Measurements from ENCODE around the gene TRIM17. TPM values are rescaled to one million over a fixed set of nuclear protein-coding genes. Genes with fewer than 3 reads are reported as not detected.

TRIM17 gene
- polyA plus RNA-seq, 1 of the 3 experiments (the other 2 are of a cell fraction) = 1.6 TPM

DNA sequence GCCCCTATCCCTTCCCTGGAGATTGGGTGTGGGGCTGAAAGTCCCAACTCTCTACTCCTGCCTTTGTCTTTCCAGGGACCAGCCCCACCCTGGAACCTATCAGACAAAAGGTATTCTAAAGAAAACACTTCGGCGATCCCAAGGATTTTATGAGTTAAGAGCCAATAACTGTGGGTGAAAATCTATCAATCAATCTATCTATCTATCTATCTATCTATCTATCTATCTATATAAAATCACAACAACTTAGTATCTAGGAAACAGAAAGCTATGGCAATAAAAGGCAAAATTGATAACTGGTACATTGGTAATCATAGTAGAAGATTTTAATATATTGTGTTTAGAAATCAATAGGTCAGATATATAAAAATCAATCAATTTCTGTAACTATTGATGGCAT lies 32.9 kb downstream of the TRIM17 start:
- Histone ChIP-seq H2AFZ (ENCODE audit: low read depth) (no peak overlapping the region), H3K36me3 (replicated peaks in 1 of 2; ENCODE audit: control insufficient read depth in 1 of 2, insufficient read depth in 2 of 2, low read length in 1 of 2) (no peaks in the 10 kb centered on the region), H3K79me2 (ENCODE audit: insufficient read depth) (no peaks in the 10 kb centered on the region), H3K9me2 (no peaks in the 10 kb centered on the region), H3K9ac (no peak overlapping the region), H3K9me3 (no peaks in the 10 kb centered on the region), H3K4me2 (no peak overlapping the region), H3K27me3 (ENCODE audit: insufficient read depth) (no peaks in the 10 kb centered on the region), H4K20me1 (ENCODE audit: insufficient read depth) (no peaks in the 10 kb centered on the region), H3F3A (replicated peaks; ENCODE audit: insufficient read depth) (no peaks in the 10 kb centered on the region), H3K4me1 (ENCODE audit: control insufficient read depth in 1 of 2, insufficient read depth in 2 of 2, low read depth in 1 of 2, low read length in 1 of 2) (peaks cover 5 to 7% of the 10 kb centered on the region in 2 experiments; a peak in 2 of 4 replicates), H3K27ac (ENCODE audit: low read depth in 2 of 2, low read length in 1 of 2) (no peak overlapping the region), H3K4me3 (ENCODE audit: low read depth in 2 of 2, low read length in 1 of 2) (no peak overlapping the region)
- ChIA-PET POLR2A (no interaction called here), CTCF (no interaction called here)
- DNase-seq = no peak
- whole genome bisulfite sequencing (ENCODE audit: low lambda C conversion rate) = 82% methylated on average over 2 of the region's 2 CpGs
- no peak for TF ChIP-seq ELF1 (IDR thresholded peaks at IDR 0.05)
- no peak for TF ChIP-seq JUND (IDR thresholded peaks at IDR 0.05)
- no peak for TF ChIP-seq RXRA (IDR thresholded peaks at IDR 0.05; ENCODE audit: borderline replicate concordance, low read depth)
- no peak for TF ChIP-seq NRF1 (IDR thresholded peaks at IDR 0.05; ENCODE audit: low read depth, low read length)
- TF ChIP-seq RCOR1 (IDR thresholded peaks at IDR 0.05; ENCODE audit: low read length) = no peak
- no peak for TF ChIP-seq RAD21 (IDR thresholded peaks at IDR 0.05; ENCODE audit: low read length)
- TF ChIP-seq EP300 (IDR thresholded peaks at IDR 0.05; ENCODE audit: borderline replicate concordance in 1 of 2, low read depth in 1 of 2, low read length in 1 of 2) = no peak
- no peak for TF ChIP-seq EZH2phosphoT487 (IDR thresholded peaks at IDR 0.05; ENCODE audit: borderline replicate concordance, low read depth)

DNA sequence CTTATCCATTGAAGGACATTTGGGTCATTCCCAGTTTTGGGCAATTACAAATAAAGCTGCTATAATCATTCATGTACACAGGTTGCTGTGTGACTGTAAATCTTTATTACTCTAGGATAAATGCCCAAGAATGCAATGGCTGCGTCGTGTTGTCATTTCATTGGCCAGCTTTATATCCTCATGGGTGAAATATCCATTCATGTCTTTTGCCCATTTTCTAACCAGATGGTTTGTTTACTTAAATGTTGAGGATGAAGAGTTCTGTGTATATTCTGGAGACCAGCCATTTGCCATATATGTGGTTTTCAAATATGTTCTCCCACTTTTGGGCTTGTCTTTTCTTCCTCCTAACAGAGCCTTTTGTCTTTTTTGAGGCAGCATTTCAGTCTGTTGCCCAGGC lies 35.3 kb downstream of the TRIM17 start:
- Histone ChIP-seq H4K20me1 (ENCODE audit: insufficient read depth) (no peaks in the 10 kb centered on the region), H3K9me3 (no peaks in the 10 kb centered on the region), H3K9me2 (no peaks in the 10 kb centered on the region), H3K27me3 (ENCODE audit: insufficient read depth) (no peaks in the 10 kb centered on the region), H3K9ac (no peak overlapping the region), H3K4me3 (ENCODE audit: low read depth in 2 of 2, low read length in 1 of 2) (no peak overlapping the region), H3K27ac (ENCODE audit: low read depth in 2 of 2, low read length in 1 of 2) (no peak overlapping the region), H3K4me1 (ENCODE audit: control insufficient read depth in 1 of 2, insufficient read depth in 2 of 2, low read depth in 1 of 2, low read length in 1 of 2) (peaks cover 7 to 14% of the 10 kb centered on the region in 2 experiments; a peak in 2 of 4 replicates), H2AFZ (ENCODE audit: low read depth) (no peak overlapping the region), H3F3A (replicated peaks; ENCODE audit: insufficient read depth) (no peaks in the 10 kb centered on the region), H3K4me2 (no peak overlapping the region), H3K36me3 (replicated peaks in 1 of 2; ENCODE audit: control insufficient read depth in 1 of 2, insufficient read depth in 2 of 2, low read length in 1 of 2) (no peaks in the 10 kb centered on the region), H3K79me2 (ENCODE audit: insufficient read depth) (no peaks in the 10 kb centered on the region)
- WGBS (ENCODE audit: low lambda C conversion rate) = 87% methylated on average over 2 of the region's 2 CpGs
- no peak for DNase-seq
- POLR2A ChIA-PET = interaction anchor here (1.0 kb wide), 1 partner anchor 76 kb away, joined by 5 read pairs; no protein-coding TSS in a partner anchor
- TF ChIP-seq MXI1 (IDR thresholded peaks at IDR 0.05; ENCODE audit: low read depth, low read length) (no peak), MEF2A (IDR thresholded peaks at IDR 0.05; ENCODE audit: borderline replicate concordance, low read depth) (no peak), ELF1 (IDR thresholded peaks at IDR 0.05) (no peak), TAF1 (IDR thresholded peaks at IDR 0.05; ENCODE audit: borderline replicate concordance, low read depth, low read length) (no peak), RCOR1 (IDR thresholded peaks at IDR 0.05; ENCODE audit: low read length) (no peak), TEAD4 (IDR thresholded peaks at IDR 0.05; ENCODE audit: borderline replicate concordance, insufficient read depth) (no peak), TCF12 (IDR thresholded peaks at IDR 0.05) (no peak), EP300 (IDR thresholded peaks at IDR 0.05; ENCODE audit: borderline replicate concordance in 1 of 2, low read depth in 1 of 2, low read length in 1 of 2) (no peak), SIN3A (IDR thresholded peaks at IDR 0.05; ENCODE audit: borderline replicate concordance, low read depth, low read length) (no peak), NRF1 (IDR thresholded peaks at IDR 0.05; ENCODE audit: low read depth, low read length) (no peak), EZH2phosphoT487 (IDR thresholded peaks at IDR 0.05; ENCODE audit: borderline replicate concordance, low read depth) (no peak), POLR2AphosphoS5 (IDR thresholded peaks at IDR 0.05; ENCODE audit: low read depth, low read length) (no peak), FOXM1 (IDR thresholded peaks at IDR 0.05; ENCODE audit: low read depth) (no peak), RXRA (IDR thresholded peaks at IDR 0.05; ENCODE audit: borderline replicate concordance, low read depth) (no peak), JUND (IDR thresholded peaks at IDR 0.05) (no peak), RAD21 (IDR thresholded peaks at IDR 0.05; ENCODE audit: low read length) (no peak), SMC3 (IDR thresholded peaks at IDR 0.05; ENCODE audit: low read depth, low read length) (no peak)
- TF ChIP-seq, protein P1, sequence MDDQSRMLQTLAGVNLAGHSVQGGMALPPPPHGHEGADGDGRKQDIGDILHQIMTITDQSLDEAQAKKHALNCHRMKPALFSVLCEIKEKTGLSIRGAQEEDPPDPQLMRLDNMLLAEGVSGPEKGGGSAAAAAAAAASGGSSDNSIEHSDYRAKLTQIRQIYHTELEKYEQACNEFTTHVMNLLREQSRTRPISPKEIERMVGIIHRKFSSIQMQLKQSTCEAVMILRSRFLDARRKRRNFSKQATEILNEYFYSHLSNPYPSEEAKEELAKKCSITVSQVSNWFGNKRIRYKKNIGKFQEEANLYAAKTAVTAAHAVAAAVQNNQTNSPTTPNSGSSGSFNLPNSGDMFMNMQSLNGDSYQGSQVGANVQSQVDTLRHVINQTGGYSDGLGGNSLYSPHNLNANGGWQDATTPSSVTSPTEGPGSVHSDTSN (IDR thresholded peaks at IDR 0.05) = no peak
- TF ChIP-seq, protein P2, sequence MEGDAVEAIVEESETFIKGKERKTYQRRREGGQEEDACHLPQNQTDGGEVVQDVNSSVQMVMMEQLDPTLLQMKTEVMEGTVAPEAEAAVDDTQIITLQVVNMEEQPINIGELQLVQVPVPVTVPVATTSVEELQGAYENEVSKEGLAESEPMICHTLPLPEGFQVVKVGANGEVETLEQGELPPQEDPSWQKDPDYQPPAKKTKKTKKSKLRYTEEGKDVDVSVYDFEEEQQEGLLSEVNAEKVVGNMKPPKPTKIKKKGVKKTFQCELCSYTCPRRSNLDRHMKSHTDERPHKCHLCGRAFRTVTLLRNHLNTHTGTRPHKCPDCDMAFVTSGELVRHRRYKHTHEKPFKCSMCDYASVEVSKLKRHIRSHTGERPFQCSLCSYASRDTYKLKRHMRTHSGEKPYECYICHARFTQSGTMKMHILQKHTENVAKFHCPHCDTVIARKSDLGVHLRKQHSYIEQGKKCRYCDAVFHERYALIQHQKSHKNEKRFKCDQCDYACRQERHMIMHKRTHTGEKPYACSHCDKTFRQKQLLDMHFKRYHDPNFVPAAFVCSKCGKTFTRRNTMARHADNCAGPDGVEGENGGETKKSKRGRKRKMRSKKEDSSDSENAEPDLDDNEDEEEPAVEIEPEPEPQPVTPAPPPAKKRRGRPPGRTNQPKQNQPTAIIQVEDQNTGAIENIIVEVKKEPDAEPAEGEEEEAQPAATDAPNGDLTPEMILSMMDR (IDR thresholded peaks at IDR 0.05) = no peak
- TF ChIP-seq, protein P3, sequence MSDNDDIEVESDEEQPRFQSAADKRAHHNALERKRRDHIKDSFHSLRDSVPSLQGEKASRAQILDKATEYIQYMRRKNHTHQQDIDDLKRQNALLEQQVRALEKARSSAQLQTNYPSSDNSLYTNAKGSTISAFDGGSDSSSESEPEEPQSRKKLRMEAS (IDR thresholded peaks at IDR 0.05; ENCODE audit: low read depth) = no peak
- CTCF ChIA-PET = no interaction called here
